Skeletal muscle tissue (tissue), 4 donors: ENCODE data around the gene MBD4. TPM values are rescaled to one million over a fixed set of nuclear protein-coding genes. Genes with fewer than 3 reads are reported as not detected.
"Not testable (repeated sequence)": the region's sequence is repeated elsewhere in the genome, so short reads cannot be mapped to it uniquely, and the experiment has no call there.

ENCODE experiments used
- H3K27ac ChIP-seq: one replicate; pipeline ENCODE4 v1.7.0; 2013; ENCODE audit warnings: mild to moderate bottlenecking, low read depth, low read length, inconsistent platforms
- H3K27me3 ChIP-seq, 3 donors: one replicate each; pipeline ENCODE4 v1.7.0; 2013; ENCODE audit warnings: low read length in 3 of 3; ENCODE audit not compliant: control insufficient read depth in 3 of 3, insufficient read depth in 3 of 3
- H3K36me3 ChIP-seq, 3 donors: one replicate each; pipeline ENCODE4 v1.7.0; 2013; ENCODE audit warnings: low read length in 3 of 3; ENCODE audit not compliant: control insufficient read depth in 3 of 3, insufficient read depth in 3 of 3
- H3K4me1 ChIP-seq, 3 donors: one replicate each; pipeline ENCODE4 v1.7.0; 2013; ENCODE audit warnings: low read length in 3 of 3, mild to moderate bottlenecking in 3 of 3; ENCODE audit not compliant: control insufficient read depth in 3 of 3, insufficient read depth in 3 of 3
- H3K4me3 ChIP-seq, 3 donors: one replicate each; pipeline ENCODE4 v1.7.0; 2013; ENCODE audit warnings: low read length in 3 of 3
- H3K9ac ChIP-seq, 3 donors: one replicate each; pipeline ENCODE4 v1.7.0; 2013; ENCODE audit warnings: low read length in 3 of 3, mild to moderate bottlenecking in 3 of 3, moderate library complexity in 2 of 3, low read depth in 1 of 3
- H3K9me3 ChIP-seq, 3 donors: one replicate each; pipeline ENCODE4 v1.7.0; 2013; ENCODE audit warnings: low read length in 3 of 3; ENCODE audit not compliant: control insufficient read depth in 3 of 3
- total RNA-seq: library from RNA; depleted of rRNA; stranded (reverse); fragments of >200 nt; gene quantifications from one replicate; pipeline ENCODE4 v1.2.3, GENCODE V29; 2014
- donor health status: Osteomylitis.

Gene MBD4
- total RNA-seq, 1 donor from 2014 or later, result 7.8 TPM

- Histone ChIP-seq H3K27ac (peak overlapping the region; percentile 69), H3K9ac (no peak overlapping the region), H3K4me1 (peaks cover 5 to 10% (median 6%) of the 10 kb centered on the region in 3 donors), H3K9me3 (no peaks in the 10 kb centered on the region), H3K27me3 (no peaks in the 10 kb centered on the region), H3K36me3 (peaks cover 23 to 46% (median 37%) of the 10 kb centered on the region in 3 donors), H3K4me3 (no peak overlapping the region)
Measured at GRCh38 chr3:129389572-129389937, 50.2 kb downstream of the MBD4 start.

DNA sequence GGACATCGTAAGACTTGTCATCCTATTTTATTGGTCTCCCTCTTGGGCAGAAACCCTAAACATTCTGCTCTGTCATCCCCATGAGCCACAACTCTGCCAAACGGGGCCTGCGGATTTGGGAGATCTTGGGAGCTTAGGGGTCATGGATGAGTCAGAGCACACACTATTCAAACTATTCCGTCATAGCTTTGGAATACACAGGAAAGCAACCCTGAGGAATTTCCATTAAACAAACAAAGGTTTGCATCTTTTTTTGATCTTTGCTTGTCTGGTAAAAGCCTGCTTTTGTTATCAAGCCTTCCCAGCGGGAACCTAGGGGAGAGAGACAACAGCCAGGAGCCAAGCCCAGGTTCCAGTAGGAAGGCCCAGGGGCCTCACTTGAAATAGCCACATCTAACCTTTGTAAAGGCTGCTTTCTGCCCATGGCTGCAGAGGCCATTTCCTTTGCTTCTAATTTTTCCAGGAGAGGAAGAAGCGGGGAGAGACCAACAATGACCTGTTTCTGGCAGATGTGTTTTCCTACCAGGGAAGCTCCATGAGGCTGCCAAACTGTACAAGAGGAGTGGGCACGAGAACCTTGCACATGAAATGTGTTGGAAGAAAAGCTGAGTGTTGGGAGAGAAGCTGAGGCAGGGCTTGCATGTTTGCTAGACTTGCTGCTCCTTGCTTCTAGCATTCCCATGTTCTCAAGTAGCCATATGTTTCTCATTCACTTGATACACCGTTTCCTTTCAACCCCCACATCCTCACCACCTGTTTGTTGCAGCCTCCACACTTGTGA is 50.8 kb downstream of the MBD4 start:
- Histone ChIP-seq H3K36me3 (peaks cover 23 to 46% (median 37%) of the 10 kb centered on the region in 3 donors), H3K27ac (peak overlapping the region; percentile 69)
- H3K4me3 ChIP-seq, H3K9ac ChIP-seq, H3K4me1 ChIP-seq, H3K9me3 ChIP-seq, H3K27me3 ChIP-seq: not testable (repeated sequence)

- Histone ChIP-seq H3K4me3 (no peak overlapping the region), H3K4me1 (peaks cover 0 to 6% (median 5%) of the 10 kb centered on the region in 3 donors), H3K9me3 (no peaks in the 10 kb centered on the region), H3K27me3 (no peaks in the 10 kb centered on the region), H3K36me3 (peaks cover 17 to 41% (median 31%) of the 10 kb centered on the region in 3 donors), H3K27ac (no peak overlapping the region), H3K9ac (no peak overlapping the region)
Measured at GRCh38 chr3:129387487-129387886, 52.3 kb downstream of the MBD4 start.

GRCh38 chr3:129386984-129387383 is 52.8 kb downstream of the MBD4 start:
- Histone ChIP-seq H3K9me3 (no peaks in the 10 kb centered on the region), H3K27ac (no peak overlapping the region), H3K4me1 (peaks cover 4 to 6% (median 5%) of the 10 kb centered on the region in 3 donors), H3K36me3 (peaks cover 15 to 39% (median 27%) of the 10 kb centered on the region in 3 donors), H3K9ac (no peak overlapping the region), H3K27me3 (no peaks in the 10 kb centered on the region), H3K4me3 (no peak overlapping the region)

DNA sequence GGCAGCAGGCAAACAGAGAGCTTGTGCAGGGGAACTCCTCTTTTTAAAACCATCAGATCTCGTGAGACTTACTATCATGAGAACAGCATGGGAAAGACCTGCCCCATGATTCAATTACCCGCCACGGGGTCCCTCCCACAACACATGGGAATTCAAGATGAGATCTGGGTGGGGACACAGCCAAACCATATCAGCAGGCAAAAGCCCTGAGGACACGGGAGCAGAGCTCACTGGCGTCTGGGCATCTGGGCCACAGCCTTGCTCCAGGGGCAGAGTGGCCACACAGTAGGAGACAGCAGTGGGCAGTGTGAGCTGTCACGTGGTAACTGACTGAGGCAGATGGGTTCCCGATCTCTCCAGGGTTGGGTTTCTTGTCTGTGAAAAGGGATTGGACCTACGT is 54.2 kb downstream of the MBD4 start:
- H3K9ac ChIP-seq, H3K4me3 ChIP-seq, H3K27me3 ChIP-seq, H3K9me3 ChIP-seq, H3K4me1 ChIP-seq, H3K27ac ChIP-seq: not testable (repeated sequence)
- H3K36me3 ChIP-seq, result peaks cover 11 to 29% (median 16%) of the 10 kb centered on the region in 3 donors

DNA sequence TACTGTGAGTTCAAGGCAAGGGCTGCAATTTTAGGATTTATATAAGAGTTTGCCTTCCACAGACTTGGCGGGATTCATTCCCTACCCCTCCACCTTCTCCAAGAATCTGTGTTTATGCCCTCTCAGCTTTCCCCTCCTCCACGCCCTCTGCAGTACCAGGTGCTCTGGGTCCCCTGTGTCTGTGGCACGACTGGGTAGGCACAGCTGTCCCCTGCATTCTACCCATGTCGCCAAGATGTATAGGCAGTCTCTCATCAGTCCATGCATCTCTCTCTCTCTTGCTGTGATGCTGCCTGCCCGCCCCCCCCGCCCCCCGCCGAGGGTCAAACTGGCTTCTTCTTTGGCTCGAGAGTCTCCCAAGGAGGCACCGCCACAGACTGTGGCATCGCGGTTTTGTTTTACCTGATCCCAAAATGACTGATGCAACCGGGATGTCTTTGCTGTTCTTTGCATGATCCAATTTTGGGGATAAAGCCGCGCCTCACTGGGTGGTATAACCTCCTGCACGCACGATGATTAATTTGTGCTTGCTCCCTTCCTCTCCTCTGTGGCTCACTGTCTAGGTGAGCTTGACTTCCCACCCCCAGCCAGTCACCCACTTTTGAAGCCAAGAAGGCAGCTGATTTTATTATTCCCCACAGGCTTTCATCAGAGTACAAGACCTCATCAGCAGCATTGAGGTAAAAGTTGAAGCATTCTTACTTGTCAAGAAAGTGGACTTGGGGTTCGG is 55.0 kb downstream of the MBD4 start:
- Histone ChIP-seq H3K27me3 (no peaks in the 10 kb centered on the region), H3K4me3 (no peak overlapping the region), H3K4me1 (peaks cover 5 to 7% (median 5%) of the 10 kb centered on the region in 3 donors), H3K9me3 (no peaks in the 10 kb centered on the region), H3K9ac (no peak overlapping the region), H3K27ac (no peak overlapping the region), H3K36me3 (peaks cover 8 to 25% (median 13%) of the 10 kb centered on the region in 3 donors)

DNA sequence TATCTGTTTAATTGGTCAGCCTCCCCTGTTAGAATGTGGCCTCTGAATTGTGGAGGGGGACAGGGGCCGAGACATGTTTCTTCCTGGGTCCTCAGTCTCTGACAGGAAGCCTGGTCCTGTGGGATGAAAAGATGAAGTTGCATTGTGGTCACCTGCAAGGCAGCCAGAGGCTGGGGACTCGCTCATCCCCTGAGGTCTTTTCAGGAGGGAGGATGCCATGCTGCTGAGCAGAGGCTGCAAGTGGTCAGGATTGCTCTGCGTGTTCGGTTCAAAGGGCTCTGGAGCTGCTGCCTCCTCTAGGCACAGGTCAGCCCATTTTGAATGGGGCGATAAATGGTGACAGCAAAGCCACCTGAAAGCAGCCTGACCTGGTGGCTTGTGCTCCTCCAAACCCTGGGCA is 55.6 kb downstream of the MBD4 start:
- peaks cover 6 to 18% (median 8%) of the 10 kb centered on the region in 3 donors for H3K36me3 ChIP-seq
- H3K27me3 ChIP-seq, H3K9ac ChIP-seq, H3K4me3 ChIP-seq, H3K4me1 ChIP-seq, H3K27ac ChIP-seq, H3K9me3 ChIP-seq: not testable (repeated sequence)

DNA sequence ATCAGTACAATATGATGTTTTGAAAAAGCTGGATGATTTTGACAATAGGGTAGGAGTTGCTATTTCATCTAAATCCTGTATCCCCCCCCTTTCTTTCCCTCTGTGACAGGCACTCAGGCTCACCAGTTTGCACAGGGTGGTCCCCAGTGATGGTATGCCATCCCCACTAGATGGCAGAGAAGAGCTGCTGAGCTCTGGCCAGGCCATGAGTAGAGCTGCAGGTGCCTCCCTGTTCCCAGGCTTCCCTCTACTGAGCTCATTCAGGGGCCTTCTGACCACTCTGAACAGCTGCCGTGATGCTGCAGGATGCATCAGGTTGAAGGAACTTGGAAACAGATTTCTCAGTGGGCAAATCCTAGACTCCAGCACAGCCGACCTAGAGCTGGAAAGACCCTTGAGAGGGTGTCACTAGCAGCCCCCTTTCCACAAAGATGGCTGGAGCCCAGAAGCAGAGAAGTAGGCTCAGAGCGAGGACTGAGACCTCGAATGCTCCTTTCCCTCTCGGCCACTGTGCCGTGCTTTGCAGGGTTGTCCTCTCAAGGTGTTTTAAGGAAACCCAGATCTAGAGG is 56.4 kb downstream of the MBD4 start:
- Histone ChIP-seq H3K4me3 (no peak overlapping the region), H3K36me3 (peaks cover 6 to 16% (median 8%) of the 10 kb centered on the region in 3 donors), H3K9ac (no peak overlapping the region), H3K9me3 (no peaks in the 10 kb centered on the region), H3K27me3 (no peaks in the 10 kb centered on the region), H3K27ac (no peak overlapping the region), H3K4me1 (peaks cover 2 to 5% (median 2%) of the 10 kb centered on the region in 3 donors)

DNA sequence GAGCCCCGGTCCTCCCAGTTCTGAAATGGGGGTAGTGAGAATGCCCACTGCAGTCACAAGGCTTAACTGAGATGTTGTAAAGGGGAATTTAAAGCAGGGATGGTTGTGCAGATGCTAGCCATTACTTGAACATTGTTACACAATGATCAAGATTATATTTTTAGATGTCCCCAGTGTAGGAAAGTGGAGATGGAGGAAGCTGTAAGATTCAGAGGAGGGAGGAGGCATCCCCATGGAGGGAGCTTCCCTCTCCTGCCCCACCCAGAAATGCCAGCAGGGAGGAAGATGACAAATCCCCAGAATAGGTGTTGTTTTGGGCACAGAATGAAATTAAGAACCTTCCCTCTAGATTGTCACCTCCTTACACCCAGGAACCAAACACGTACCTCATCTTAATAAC is 57.4 kb downstream of the MBD4 start:
- H3K27me3 ChIP-seq, result no peaks in the 10 kb centered on the region
- peaks cover 2 to 5% (median 2%) of the 10 kb centered on the region in 3 donors for H3K4me1 ChIP-seq
- no peak overlapping the region for H3K4me3 ChIP-seq

More for the DNA sequence above, 57.4 kb downstream of the MBD4 start:
- peaks cover 5 to 7% (median 6%) of the 10 kb centered on the region in 3 donors for H3K36me3 ChIP-seq
- H3K9ac ChIP-seq, result no peak overlapping the region
- H3K27ac ChIP-seq, result no peak overlapping the region
- no peaks in the 10 kb centered on the region for H3K9me3 ChIP-seq
